A549 treated with AZD9567 at 1 μM for 4 hours (cell line): ENCODE measurements around the gene CCDC188. TPM values are rescaled to one million over a fixed set of nuclear protein-coding genes. Genes with fewer than 3 reads are reported as not detected.

ENCODE experiments used
- total RNA-seq: library from RNA; stranded (reverse); fragments of 200-300 nt; extraction: Qiagen RNA extraction; gene quantifications from 5 replicates; pipeline ENCODE4 v1.2.3, GENCODE V29; 2022; ENCODE audit not compliant: insufficient read depth

CCDC188 gene
- not detected in 5 replicates for total RNA-seq

GRCh38 chr22:20150381-20151275, at the start of gene CCDC188:
Gene CCDC188, minus strand, starts transcription at chr22:20151055. Its CDS starts 69 bp downstream, at chr22:20150986.

GRCh38 chr22:20131597-20131858, 19.3 kb downstream of the CCDC188 start, which contains the start of gene ZDHHC8:
Gene ZDHHC8, plus strand, starts transcription at chr22:20131804. Its CDS starts 144 bp downstream, at chr22:20131948.

GRCh38 chr22:20116951-20117632, 33.8 kb downstream of the CCDC188 start, which contains the start of gene TRMT2A:
Gene TRMT2A, minus strand, starts transcription at chr22:20117226. Its CDS starts 320 bp downstream, at chr22:20116906.

GRCh38 chr22:20115691-20116375, 35.0 kb downstream of the CCDC188 start, which contains the start of gene RANBP1:
Gene RANBP1, plus strand, starts transcription at chr22:20116104. Its CDS starts 81 bp downstream, at chr22:20116185.

Other genes starting within 250 kb of the CCDC188 start
- gene COMT, start 209.3 kb downstream of the CCDC188 start, total RNA-seq: 130 to 161 TPM (median 156 TPM) in 5 replicates
- gene TXNRD2, start 209.2 kb downstream of the CCDC188 start, total RNA-seq: 26.8 to 36.4 TPM (median 33.5 TPM) in 5 replicates
- 1.5 to 2.9 TPM (median 2.7 TPM) in 5 replicates for gene ARVCF, start 134.2 kb downstream of the CCDC188 start, total RNA-seq
- 13.3 to 21.1 TPM (median 13.6 TPM) in 5 replicates for gene TANGO2, start 129.9 kb downstream of the CCDC188 start, total RNA-seq
- gene DGCR8, start 70.8 kb downstream of the CCDC188 start, total RNA-seq: 18.4 to 21.3 TPM (median 20.6 TPM) in 5 replicates
- gene RANBP1, start 35.0 kb downstream of the CCDC188 start, total RNA-seq: 271 to 295 TPM (median 290 TPM) in 5 replicates
- 23.5 to 29.5 TPM (median 27.0 TPM) in 5 replicates for gene TRMT2A, start 33.8 kb downstream of the CCDC188 start, total RNA-seq
- 29.2 to 42.3 TPM (median 40.1 TPM) in 5 replicates for gene ZDHHC8, start 19.3 kb downstream of the CCDC188 start, total RNA-seq
- gene RTN4R, start 117.3 kb upstream of the CCDC188 start, total RNA-seq: 9.3 to 16.2 TPM (median 14.8 TPM) in 5 replicates
- 26.5 to 47.9 TPM (median 44.8 TPM) in 5 replicates for gene DGCR6L, start 169.0 kb upstream of the CCDC188 start, total RNA-seq
- gene ZNF74, start 243.1 kb upstream of the CCDC188 start, total RNA-seq: 4.6 to 7.4 TPM (median 7.1 TPM) in 5 replicates